HG02938 (cell line): ENCODE results near the gene SCNN1G.

Experiments used
- ATAC-seq: cut with Tn5 transposase; IDR thresholded peaks from one replicate; pipeline ENCODE4 v1.9.1; 2021; ENCODE audit warnings: mild to moderate bottlenecking, moderate library complexity; ENCODE audit not compliant: unreplicated experiment

Gene SCNN1G

GRCh38 chr16:23152386-23153178 lies 30.0 kb upstream of the SCNN1G start:
- no peak for ATAC-seq

GRCh38 chr16:23155445-23156049 lies 27.0 kb upstream of the SCNN1G start:
- ATAC-seq: no peak

GRCh38 chr16:23156110-23156509 lies 26.4 kb upstream of the SCNN1G start:
- ATAC-seq: no peak

GRCh38 chr16:23156946-23157460 lies 25.5 kb upstream of the SCNN1G start:
- no peak for ATAC-seq

GRCh38 chr16:23158114-23158513 lies 24.4 kb upstream of the SCNN1G start:
- no peak for ATAC-seq

GRCh38 chr16:23160082-23160481 lies 22.5 kb upstream of the SCNN1G start:
- ATAC-seq: no peak

GRCh38 chr16:23160574-23160973 lies 22.0 kb upstream of the SCNN1G start:
- no peak for ATAC-seq

- no peak for ATAC-seq
Measured at GRCh38 chr16:23163921-23164320, 18.6 kb upstream of the SCNN1G start.

GRCh38 chr16:23164736-23165135 lies 17.8 kb upstream of the SCNN1G start:
- no peak for ATAC-seq

GRCh38 chr16:23172583-23172982 lies 10.0 kb upstream of the SCNN1G start:
- ATAC-seq: no peak

GRCh38 chr16:23172994-23173393 lies 9.6 kb upstream of the SCNN1G start:
- no peak for ATAC-seq

GRCh38 chr16:23174622-23175021 lies 7.9 kb upstream of the SCNN1G start:
- no peak for ATAC-seq

GRCh38 chr16:23175651-23176050 lies 6.9 kb upstream of the SCNN1G start:
- no peak for ATAC-seq

- ATAC-seq: no peak
Measured at GRCh38 chr16:23181506-23181905, 1.0 kb upstream of the SCNN1G start.

GRCh38 chr16:23182206-23182678 lies 303 bp upstream of the SCNN1G start:
- ATAC-seq: no peak

- ATAC-seq: no peak
Measured at GRCh38 chr16:23183543-23183862, 958 bp downstream of the SCNN1G start.

GRCh38 chr16:23185656-23186055 lies 3.1 kb downstream of the SCNN1G start:
- ATAC-seq: no peak

- no peak for ATAC-seq
Measured at GRCh38 chr16:23186171-23186570, 3.6 kb downstream of the SCNN1G start.

GRCh38 chr16:23187341-23187740 lies 4.8 kb downstream of the SCNN1G start:
- no peak for ATAC-seq

GRCh38 chr16:23188911-23189310 lies 6.4 kb downstream of the SCNN1G start:
- no peak for ATAC-seq

- no peak for ATAC-seq
Measured at GRCh38 chr16:23194497-23195221, 12.1 kb downstream of the SCNN1G start.
